GM12875 (cell line): ENCODE measurements around the gene FNDC3B.

ENCODE experiments used
- H3K4me3 ChIP-seq: one replicate; pipeline ENCODE4 v1.5.1; 2011; ENCODE audit warnings: low read depth, low read length, control low read depth
- CTCF ChIP-seq: IDR thresholded peaks from 2 replicates; pipeline ENCODE4 v1.5.1; 2011; ENCODE audit warnings: low read depth, mild to moderate bottlenecking, control low read depth, inconsistent platforms, low read length, moderate library complexity, borderline replicate concordance; ENCODE audit not compliant: insufficient read depth

FNDC3B gene

GRCh38 chr3:172096881-172097420 lies 57.6 kb downstream of the FNDC3B start:
- no peak overlapping the region for H3K4me3 ChIP-seq
- TF ChIP-seq CTCF, result no peak

GRCh38 chr3:172097585-172097984 lies 58.2 kb downstream of the FNDC3B start:
- no peak for TF ChIP-seq CTCF

GRCh38 chr3:172098698-172099494 lies 59.5 kb downstream of the FNDC3B start:
- no peak overlapping the region for H3K4me3 ChIP-seq
- TF ChIP-seq CTCF, result no peak

More at GRCh38 chr3:172097585-172097984, 58.2 kb downstream of the FNDC3B start:
- no peak overlapping the region for H3K4me3 ChIP-seq

GRCh38 chr3:172099495-172099808 lies 60.1 kb downstream of the FNDC3B start:
- no peak overlapping the region for H3K4me3 ChIP-seq
- TF ChIP-seq CTCF, result no peak

- TF ChIP-seq CTCF, result no peak
- no peak overlapping the region for H3K4me3 ChIP-seq
These were observed 61.1 kb downstream of the FNDC3B start for GRCh38 chr3:172100482-172100881.

- no peak overlapping the region for H3K4me3 ChIP-seq
- no peak for TF ChIP-seq CTCF
These were observed 61.7 kb downstream of the FNDC3B start for GRCh38 chr3:172101107-172101506.
